ENCODE results near the gene MNDA.

- no peak for TF ChIP-seq EZH2 (IDR thresholded peaks at IDR 0.05; ENCODE audit: borderline replicate concordance, low read depth, low read length, poor library complexity, severe bottlenecking)
- TF ChIP-seq, protein P1, sequence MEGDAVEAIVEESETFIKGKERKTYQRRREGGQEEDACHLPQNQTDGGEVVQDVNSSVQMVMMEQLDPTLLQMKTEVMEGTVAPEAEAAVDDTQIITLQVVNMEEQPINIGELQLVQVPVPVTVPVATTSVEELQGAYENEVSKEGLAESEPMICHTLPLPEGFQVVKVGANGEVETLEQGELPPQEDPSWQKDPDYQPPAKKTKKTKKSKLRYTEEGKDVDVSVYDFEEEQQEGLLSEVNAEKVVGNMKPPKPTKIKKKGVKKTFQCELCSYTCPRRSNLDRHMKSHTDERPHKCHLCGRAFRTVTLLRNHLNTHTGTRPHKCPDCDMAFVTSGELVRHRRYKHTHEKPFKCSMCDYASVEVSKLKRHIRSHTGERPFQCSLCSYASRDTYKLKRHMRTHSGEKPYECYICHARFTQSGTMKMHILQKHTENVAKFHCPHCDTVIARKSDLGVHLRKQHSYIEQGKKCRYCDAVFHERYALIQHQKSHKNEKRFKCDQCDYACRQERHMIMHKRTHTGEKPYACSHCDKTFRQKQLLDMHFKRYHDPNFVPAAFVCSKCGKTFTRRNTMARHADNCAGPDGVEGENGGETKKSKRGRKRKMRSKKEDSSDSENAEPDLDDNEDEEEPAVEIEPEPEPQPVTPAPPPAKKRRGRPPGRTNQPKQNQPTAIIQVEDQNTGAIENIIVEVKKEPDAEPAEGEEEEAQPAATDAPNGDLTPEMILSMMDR (conservative IDR thresholded peaks at IDR 0.05; ENCODE audit: low read depth, low read length), result no peak
Measured at GRCh38 chr1:158836038-158836437, 4.9 kb downstream of the MNDA start.

Measured in A673 (cell line).